GM18870 (cell line): ENCODE measurements around the gene ACER2.

ENCODE experiments used
- ATAC-seq: cut with Tn5 transposase; IDR thresholded peaks from one replicate; pipeline ENCODE4 v1.9.1; 2021; ENCODE audit warnings: moderate library complexity; ENCODE audit not compliant: unreplicated experiment

ACER2 gene

DNA sequence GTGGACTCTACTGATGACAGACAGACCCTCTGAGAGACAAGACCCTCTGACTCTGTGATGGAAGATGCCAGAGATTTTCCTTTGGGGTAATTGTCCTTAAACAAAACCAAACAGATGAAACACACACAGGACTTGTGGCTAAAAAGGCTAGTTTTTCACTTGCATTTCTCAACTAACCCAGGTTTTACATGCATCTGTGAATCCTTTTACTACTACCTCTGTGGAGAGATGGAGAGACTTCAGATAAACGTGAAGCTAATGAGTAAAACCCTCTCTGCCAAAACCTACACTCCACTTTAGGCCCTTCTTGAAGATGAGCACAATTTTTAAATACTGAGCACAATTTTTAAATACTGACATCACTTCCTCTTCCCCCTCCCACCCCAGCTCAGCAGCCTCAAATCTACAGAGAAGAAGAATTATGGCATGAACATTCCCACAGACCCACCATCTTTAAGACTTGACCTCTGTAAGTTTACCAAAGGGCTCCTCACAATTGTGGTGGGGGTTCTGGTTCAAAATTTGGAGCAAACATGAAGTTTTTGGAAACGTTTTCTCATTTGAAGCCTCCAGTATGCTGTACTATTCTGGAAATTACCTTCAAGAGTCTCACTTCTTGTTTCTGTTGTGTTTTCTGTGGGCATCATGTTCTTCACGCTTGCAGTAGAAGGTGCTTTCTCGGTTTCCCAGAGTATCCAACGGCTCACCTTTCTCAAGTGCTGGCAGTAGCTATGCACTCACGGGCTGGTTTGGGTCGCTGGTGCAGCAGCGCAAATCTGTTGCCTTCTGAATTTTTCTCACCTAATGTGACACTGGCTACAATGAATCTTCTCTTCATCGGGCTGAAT, 42.7 kb downstream of the ACER2 start:
- ATAC-seq: peak; percentile 95

DNA sequence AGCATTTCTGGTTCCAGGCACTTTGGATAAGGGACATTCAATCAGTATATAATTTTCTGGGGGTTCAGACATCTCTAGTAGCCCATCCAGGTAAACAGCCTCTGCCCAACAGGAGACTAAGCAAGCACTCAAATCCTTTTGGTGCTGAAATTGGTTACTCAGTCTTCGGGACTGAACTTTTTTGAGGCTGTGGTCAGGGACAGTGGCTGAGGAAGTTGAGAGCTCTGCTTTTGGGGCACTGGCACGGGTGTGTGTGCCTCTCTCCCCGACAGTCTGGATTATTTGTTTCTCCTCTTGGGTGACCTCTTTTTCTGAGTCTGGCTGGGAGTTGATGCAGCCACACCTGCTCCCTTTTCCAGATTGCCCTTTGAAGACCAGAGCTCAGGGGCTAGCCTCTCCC, 47.6 kb downstream of the ACER2 start:
- no peak for ATAC-seq

DNA sequence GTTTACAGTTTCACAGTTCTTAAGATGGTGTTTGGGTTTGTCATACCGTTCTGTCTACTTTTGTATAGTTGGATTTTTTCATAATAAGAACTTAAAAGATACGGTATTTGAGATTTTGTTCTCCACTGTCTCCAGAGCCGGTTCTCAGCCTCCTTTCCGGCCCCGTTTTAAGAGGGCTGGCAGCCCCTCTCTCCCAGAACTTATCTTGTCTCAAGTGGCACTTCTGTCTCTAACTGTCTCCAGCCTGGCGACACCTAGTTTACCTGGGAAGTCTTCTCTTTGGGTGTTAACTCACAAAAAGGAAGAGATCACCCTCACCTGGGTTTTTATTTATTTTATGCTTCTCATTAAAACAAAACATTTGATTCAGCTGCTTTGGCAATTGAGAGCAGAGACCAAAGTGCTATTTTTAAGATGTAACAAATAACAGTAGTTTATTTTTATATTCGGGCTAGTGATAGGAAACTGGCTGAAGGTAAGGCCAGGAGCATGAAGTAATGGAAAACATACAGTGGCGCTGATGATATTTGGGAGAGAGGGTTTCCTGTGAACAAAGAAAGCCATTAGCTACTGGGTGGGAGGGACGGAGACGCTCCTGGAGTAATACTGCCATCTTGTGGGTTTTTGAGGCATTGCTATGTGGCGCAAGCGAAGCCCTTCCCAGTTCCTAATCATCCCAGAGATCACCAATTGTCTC, 48.3 kb downstream of the ACER2 start:
- peak; percentile 92 for ATAC-seq

DNA sequence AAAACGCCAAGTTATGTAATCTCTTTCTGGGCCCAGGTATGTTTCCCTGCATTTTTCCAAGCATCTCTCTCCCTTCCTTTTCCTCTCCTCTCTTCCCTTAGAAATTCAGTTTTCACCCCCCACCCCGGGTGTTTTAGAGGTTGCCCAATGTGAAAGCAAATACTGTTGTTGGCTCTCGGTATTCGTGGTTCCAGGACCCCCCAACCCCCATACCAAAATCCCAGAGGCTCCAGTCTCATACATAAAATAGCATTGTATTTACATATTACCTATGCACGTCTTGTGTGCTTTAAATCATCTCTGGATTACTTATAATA, 48.8 kb downstream of the ACER2 start:
- ATAC-seq: peak; percentile 11

DNA sequence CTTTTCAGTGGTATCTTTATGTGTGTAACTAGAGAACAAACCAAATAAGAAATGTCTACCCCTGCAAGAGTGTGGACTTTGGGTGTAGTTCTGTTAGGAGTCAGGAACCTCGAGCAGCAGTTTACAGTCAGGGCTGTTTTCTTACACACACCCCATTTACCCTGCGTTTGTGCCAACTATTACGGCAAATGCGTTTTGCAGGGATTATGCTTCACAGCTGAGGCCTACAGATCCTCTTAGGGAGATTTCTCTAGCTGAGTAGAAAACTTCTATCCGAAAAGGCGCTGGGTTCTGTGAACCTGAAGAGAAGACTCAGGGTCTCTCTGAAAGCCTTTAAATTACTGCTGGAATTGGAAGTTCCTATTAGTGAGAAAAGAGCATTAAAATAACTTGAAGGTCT, 51.4 kb downstream of the ACER2 start:
- no peak for ATAC-seq

DNA sequence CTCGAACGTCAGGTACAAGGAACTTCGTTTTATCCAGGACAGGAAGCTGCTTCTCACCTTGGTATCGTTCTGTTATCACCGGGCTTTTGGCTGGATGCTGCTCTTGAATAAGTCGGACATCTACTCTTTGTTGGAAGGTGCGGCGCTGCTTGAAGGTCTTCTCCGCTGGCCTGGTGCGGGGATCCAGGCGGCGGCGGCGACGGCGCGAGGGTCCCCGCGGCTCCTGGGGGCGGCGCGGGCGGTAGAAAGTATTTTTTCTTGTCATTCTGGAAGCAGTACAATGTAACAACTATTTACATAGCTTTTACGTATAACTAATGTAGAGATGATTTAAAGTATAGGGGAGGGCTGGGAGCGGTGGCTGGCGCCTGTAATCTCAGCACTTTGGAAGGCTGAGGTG, 52.3 kb downstream of the ACER2 start:
- ATAC-seq: no peak

DNA sequence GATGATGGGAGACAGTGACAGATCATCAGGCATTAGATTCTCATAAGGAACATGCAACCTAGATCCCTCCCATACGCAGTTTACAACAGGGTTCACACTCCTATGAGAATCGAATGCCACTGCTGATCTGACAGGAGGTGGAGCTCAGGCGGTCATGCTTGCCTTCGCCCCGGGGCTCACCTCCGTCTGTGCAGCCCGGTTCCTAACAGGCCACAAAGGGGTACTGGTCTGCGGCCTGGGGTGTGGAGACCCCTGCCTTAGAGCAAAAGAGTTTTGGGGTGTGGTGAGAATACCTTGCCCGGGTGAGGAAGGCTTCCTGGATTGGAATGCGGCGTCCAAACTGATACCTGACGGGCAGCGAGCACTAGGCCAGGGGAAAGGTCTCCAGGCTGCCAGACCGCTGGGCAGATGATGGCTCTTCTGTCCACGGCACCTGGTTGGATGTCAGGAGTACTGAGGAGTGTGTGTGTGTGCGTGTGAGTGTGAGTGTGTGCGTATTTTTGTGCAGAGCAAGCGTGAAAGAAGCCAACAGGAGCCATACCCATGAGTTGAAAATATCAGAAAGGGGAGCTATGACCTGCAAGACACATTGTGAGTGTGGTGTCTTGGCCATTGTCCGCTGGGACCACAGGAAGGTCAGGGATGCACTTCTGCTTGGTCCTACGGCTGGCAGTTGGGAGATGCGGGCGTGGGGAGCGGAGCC, 55.4 kb downstream of the ACER2 start:
- no peak for ATAC-seq

DNA sequence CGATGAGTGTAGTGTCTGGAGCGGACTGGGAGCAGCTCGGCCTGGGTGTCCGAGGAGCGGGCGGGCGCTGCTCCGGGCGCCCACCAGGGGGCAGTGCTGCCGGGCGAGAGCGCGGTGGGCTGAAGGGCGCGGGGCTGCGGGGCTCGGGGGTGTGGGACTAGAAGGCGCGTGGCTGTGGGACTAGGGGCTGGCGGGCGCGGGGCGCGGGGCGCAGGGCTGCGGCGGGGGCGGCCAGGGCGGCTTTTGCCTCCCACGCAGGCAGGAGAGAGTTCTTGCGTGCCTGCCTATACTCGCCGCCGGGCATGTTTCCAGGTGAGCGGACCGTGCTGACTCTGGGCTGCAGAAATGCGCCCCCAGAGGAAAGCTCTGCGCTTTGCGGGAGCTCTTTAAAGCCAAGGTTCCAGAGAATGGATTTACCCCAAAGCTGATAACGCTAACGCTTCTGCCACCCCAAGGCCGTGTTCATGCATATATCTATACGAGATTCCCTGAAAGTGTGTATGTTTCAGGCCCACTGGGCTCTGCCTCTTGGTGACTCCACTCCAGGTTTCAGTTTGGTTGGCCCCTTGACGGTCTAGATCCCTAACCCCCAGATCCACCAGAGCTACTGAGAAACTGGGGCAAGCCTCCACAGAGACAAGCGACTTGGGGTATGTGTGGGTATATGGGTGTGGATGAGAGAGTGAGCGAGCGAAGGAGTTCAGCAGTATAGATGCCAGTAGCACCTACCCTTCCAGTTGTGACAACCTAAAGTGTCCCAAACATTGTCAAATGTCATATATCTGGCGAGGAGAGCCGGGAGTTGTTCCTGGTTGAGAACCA, 56.2 kb downstream of the ACER2 start:
- peak; percentile 86 for ATAC-seq

DNA sequence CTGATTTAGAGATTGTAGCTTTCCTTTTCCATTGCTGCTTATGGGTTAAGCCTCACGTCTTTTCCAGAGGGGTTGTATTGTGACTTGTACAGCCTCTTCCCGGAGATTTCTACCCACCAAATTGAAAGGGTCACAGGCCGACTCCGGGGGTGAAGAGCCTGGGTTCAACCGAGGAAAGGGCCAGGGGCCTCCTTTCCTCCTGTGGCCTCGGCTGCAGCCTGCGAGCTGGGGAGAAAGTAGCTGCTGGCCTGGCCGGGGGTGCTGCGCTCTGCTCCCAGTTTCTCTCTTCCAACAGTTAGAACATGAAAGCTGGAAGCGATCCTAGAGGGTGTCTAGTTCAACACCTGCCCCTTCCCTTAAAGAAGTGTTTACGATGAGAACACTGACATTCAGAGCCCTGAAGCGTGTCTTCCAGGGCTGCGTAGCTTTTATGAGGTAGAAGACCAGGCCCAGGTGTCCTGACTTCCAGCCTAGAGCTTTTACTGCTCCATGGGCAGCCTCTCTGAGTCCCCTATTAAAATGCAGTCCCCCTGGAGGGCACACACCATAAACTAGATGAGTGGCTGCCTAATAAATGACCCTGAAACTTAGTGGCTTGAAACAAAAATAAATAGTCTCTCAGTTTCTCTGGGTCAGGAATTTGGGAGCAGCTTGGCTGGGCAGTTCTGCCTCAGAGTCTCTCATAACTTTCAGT, 56.9 kb downstream of the ACER2 start:
- ATAC-seq: no peak

DNA sequence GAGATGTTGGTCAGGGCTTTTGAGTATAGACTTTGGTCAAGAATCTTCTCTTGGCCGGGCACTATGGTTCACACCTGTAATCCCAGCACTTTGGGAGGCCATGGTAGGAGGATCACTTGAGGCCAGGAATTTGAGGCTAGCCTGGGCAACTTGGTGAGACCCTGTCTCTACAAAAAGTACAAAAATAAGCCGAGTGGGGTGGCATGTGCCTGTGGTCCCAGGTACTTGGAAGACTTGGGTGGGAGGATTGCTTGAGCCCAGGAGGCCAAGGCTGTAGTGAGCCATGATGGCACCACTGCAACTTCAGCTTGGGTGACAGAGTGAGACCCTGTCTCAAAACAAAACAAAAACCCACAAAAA, 57.5 kb downstream of the ACER2 start:
- no peak for ATAC-seq

DNA sequence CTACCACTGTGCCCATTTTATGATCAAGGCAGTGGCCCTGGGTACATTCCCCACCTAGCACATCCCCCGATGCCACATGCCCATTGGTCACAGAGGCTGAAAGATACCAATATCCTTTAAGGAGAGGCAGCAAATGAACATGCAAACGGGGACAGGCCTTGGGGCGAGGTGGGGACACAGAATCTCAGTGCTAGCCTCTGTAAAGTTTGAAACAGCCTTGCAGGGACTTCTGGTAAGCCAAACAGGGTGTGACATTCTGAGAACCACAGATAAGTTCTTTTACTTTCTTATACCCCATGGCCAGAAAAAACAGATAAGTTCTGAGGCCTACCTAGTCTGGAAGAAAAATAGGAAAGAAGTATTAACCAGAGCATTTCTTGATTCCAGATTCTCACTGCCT, 60.5 kb downstream of the ACER2 start:
- ATAC-seq: no peak

DNA sequence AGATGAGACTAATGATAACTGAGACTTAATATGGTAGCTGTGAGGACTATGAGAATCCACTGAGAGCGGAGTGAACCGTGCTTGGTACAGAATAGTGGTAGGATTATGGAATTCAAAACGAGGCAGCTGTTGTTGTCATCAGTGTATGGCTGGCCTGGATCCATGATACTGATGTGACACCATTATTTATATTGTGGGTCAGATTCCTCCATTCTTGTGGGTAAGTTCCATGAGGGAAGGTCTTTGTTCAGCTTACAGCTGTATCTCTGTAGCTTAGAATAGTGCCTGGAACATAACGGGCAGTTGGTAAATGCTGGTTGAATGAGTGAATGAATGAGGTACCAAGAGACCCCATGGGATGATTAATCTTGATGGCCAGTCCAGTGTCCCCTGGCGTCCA, 61.8 kb downstream of the ACER2 start:
- no peak for ATAC-seq

DNA sequence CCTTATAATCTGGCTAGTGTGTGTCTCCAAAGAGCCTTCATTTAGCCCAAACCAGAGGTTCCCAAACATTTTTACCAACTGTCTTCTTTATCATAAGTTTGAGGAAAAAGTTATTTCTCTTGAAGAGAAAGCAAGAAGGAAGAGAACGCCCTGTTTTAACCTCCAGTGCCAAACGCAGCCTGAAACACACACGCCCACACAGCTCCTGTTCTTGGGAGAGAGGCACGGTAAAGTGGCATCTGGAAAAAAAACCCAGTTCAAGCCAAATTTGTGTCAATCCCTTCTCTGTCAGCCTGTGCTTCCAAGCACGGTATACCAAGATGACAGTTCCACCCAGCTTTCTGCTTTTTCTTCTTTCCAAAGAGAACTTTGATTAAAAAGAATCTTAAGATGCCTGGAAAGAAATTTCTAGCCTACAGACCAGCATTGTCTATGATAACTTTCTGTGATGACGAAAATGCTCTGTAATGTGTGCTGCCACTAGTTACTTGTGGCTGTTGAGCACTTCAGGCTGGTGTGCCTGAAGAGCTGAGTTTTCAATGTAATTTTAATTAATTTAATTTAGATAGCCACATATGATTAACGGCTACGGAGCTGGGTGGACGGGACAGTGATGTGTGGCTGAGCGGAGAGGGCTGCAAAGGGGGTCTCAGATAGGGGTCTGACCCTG, 62.3 kb downstream of the ACER2 start:
- ATAC-seq: no peak

DNA sequence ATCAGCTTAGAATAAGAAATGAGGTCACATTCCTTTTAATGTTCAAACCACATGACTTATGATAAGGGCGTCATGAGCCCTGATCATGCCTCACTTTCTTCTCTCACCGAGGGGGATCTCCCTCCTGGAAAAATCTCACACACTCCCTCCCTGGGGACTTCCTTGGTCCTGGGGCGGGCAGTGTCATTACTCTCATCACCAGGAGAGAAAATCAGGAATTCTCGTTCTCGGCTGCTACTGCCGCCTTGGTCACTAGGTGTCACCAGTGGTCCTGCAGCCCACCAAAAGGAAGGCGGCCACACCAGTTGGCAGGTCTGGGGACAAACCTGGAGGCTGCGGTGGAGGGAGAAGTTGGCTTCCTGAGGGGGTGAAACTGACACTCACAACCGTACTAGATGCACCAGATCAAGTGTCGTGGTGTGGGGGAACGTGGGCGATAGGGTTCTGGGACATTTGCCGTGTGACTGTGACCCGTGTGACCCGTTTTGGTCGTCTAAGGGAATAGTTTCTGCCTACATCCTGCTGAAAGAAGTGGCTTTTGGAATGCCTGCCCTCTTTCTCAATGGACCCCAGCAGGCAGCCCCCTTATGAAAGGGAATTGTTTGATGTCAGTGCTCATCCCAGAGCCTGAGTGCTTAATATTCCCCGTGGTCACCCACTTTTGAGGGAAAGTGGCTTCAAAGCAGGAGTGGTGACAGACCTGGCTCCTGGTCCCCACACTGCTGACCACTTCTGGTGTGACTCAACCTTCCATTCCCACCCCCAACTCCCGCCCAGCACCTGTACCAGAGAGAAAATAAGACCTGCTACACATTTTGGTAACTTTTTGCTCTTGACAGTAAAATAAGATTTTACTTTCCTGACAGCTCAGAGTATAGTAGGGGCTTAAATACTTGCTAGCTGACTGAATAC, 63.2 kb downstream of the ACER2 start:
- ATAC-seq: peak; percentile 61

DNA sequence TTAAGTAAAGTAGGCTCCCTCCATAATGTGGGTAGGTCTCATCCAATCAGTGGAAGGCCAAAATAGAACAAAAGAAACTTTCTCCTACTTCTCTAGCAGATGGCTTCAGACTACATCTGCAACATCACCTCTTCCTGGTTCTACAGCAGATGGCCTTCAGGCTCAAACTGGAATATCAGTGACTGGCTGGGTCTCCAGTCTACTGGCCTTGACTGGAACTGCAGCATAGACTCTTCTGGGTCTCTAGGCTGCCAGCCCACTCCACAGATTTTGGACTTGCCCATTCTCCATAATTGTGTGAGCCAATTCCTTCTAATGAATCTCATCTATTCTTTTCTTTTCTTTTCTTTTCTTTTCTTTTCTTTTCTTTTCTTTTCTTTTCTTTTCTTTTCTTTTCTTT, 64.8 kb downstream of the ACER2 start:
- no peak for ATAC-seq

DNA sequence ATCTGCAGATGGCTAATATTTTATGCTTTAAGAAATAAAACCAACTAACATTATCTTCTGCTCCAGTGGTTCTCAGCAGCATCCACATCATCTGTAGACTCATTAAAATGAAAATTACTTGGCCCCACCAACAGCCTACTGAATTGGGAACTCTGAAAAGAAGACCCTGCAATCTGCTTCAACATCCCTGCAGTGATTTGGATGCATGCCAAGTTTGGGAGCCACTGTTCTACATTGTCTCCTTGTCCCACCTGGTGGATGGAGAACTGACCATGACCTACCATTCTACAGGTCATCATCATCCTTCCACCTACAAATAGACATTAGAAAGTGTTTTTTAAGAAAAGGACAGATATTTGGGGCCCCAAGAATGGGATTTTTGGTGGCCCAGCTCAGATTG, 71.1 kb downstream of the ACER2 start:
- no peak for ATAC-seq

DNA sequence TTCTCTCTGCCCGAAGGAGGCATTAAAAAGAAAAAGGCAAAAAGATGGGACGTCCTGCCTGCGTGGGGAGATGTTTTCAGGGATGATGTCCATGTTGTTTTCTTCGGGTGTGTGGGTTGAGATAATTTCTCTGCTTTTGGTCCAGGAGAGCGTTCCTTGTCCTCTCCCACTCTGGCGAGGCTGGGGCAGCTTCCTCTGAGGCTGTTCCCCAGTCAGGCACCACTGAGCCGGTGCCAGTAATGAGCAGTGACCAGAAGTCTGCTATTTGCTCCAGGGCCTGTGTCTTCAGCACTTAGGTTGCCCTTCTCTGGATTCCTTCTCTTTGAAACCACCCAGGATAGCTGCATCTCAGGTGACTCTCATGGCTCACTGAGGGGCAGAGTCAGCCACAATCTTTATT, 71.5 kb downstream of the ACER2 start:
- ATAC-seq: no peak

DNA sequence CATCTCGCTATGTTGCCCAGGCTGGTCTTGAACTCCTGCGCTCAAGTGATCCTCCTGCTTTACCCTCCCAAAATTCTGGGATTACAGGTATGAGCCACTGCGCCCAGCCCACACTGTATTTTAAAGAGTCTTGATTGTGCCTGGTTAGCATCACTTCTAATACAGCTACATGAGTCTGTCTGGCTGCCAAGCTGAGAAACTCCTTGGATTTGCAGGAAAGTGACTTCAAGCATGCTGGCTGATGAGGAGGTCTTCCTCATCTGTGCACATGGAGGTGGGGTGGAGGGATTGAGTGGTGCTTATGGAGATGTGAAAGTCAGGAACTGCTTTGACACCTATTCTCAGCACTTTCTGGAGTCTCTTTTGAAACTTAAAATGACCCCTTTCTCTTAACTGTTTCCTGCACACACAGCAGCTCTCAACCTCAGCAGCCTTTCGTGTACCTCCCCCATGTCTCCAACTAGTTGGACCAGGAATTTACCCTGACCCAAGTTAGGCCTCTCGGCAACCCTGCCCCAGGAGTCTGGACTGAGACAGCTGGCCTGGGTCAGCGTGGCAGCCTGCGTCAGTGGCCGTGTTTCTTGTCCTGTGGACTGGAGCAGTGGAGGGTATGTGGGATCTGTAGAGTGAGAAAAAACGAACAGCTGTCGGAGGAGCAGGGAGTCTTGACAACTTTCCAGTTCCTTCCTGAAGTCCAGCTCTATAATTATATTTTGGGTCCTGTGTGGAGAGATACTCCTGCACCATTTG, 72.5 kb downstream of the ACER2 start:
- no peak for ATAC-seq
